Body of pancreas (tissue), 4 donors: ENCODE measurements around the gene ITPR2.
"Not testable (repeated sequence)": the region's sequence is repeated elsewhere in the genome, so short reads cannot be mapped to it uniquely, and the experiment has no call there.

Experiments used
- POLR2A ChIP-seq, 3 donors: fragments of 450-650 bp; IDR thresholded peaks; one replicate each; pipeline ENCODE4 v1.6.1; 2016; ENCODE audit warnings: antibody characterized with exemption in 3 of 3, mild to moderate bottlenecking in 2 of 3
- TF ChIP-seq, protein P1 (sequence below), 7 experiments: fragments of 450-650 bp in 4 of 7; fragments of 200-600 bp in 3 of 7; sonication (generic) in 3 of 7; IDR thresholded peaks; one replicate each; pipeline ENCODE4 v1.5.1; 2016 to 2019; ENCODE audit warnings: antibody characterized with exemption in 7 of 7

- TF ChIP-seq, protein P1, sequence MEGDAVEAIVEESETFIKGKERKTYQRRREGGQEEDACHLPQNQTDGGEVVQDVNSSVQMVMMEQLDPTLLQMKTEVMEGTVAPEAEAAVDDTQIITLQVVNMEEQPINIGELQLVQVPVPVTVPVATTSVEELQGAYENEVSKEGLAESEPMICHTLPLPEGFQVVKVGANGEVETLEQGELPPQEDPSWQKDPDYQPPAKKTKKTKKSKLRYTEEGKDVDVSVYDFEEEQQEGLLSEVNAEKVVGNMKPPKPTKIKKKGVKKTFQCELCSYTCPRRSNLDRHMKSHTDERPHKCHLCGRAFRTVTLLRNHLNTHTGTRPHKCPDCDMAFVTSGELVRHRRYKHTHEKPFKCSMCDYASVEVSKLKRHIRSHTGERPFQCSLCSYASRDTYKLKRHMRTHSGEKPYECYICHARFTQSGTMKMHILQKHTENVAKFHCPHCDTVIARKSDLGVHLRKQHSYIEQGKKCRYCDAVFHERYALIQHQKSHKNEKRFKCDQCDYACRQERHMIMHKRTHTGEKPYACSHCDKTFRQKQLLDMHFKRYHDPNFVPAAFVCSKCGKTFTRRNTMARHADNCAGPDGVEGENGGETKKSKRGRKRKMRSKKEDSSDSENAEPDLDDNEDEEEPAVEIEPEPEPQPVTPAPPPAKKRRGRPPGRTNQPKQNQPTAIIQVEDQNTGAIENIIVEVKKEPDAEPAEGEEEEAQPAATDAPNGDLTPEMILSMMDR (IDR thresholded peaks at IDR 0.05) = not testable (repeated sequence)
- not testable (repeated sequence) for TF ChIP-seq POLR2A (IDR thresholded peaks at IDR 0.05)
These were observed 399.3 kb downstream of the ITPR2 start for GRCh38 chr12:26433701-26434100.
